B cell (primary cell): Measurements from ENCODE around the gene OR52N4. TPM values are rescaled to one million over a fixed set of nuclear protein-coding genes. Genes with fewer than 3 reads are reported as not detected.

Experiments used
- ATAC-seq: fragments of 200-7000 bp; cut with Tn5 transposase; one replicate; pipeline ENCODE4 v1.10.0; 2021; ENCODE audit warnings: low read depth, mild to moderate bottlenecking, moderate number of reproducible peaks, moderate library complexity
- CTCF ChIA-PET: fragments of 350-600 bp; sonication (Branson Sonifier 250); formaldehyde crosslinking; loops from one replicate; lab custom pipeline; 2021; ENCODE audit warnings: antibody characterized with exemption, inconsistent platforms; lab: Charles Lee
- POLR2A ChIA-PET: fragments of 350-600 bp; sonication (Branson Sonifier 250); formaldehyde crosslinking; loops from one replicate; lab custom pipeline; 2021; ENCODE audit warnings: antibody characterized with exemption; lab: Charles Lee
- DNase-seq: peaks from one replicate; pipeline ENCODE4 v3.0.0; 2013
- H2AFZ ChIP-seq: 2 replicates; pipeline ENCODE4 v1.6.1; 2012; ENCODE audit warnings: mild to moderate bottlenecking, low read depth, low read length; ENCODE audit not compliant: insufficient read depth, poor library complexity, severe bottlenecking
- H3K27ac ChIP-seq, 2 donors: 1 replicate in 1 of 2; 2 replicates in 1 of 2; pipeline ENCODE4 v1.5.1; 2012 to 2013; ENCODE audit warnings: low read length in 2 of 2, mild to moderate bottlenecking in 2 of 2, moderate library complexity in 1 of 2
- H3K27me3 ChIP-seq, 4 experiments: fragments of 200-600 bp in 1 of 4; sonication (generic) in 1 of 4; replicated peaks in 1 of 4; 1 replicate in 2 of 4; 2 replicates in 2 of 4; pipeline versions ENCODE4 v1.6.1 to v1.7.0; 2013 to 2016; ENCODE audit warnings: low read length in 3 of 4, mild to moderate bottlenecking in 2 of 4, mixed read lengths in 1 of 4, moderate library complexity in 1 of 4; ENCODE audit not compliant: insufficient read depth in 4 of 4, control insufficient read depth in 3 of 4; ENCODE audit errors: control extremely low read depth in 1 of 4
- H3K36me3 ChIP-seq, 2 experiments: replicated peaks in 1 of 2; 1 replicate in 1 of 2; 2 replicates in 1 of 2; pipeline versions ENCODE4 v1.6.1 to v1.7.1; 2013; ENCODE audit warnings: low read length in 1 of 2; ENCODE audit not compliant: insufficient read depth in 2 of 2, control insufficient read depth in 1 of 2; ENCODE audit errors: control extremely low read depth in 1 of 2, extremely low read depth in 1 of 2
- H3K4me1 ChIP-seq, 2 donors: fragments of 200-600 bp in 1 of 2; sonication (generic) in 1 of 2; 1 replicate in 1 of 2; 2 replicates in 1 of 2; pipeline versions ENCODE4 v1.5.1 to v1.6.1; 2013 to 2017; ENCODE audit warnings: low read length in 2 of 2; ENCODE audit not compliant: control insufficient read depth in 2 of 2, insufficient read depth in 2 of 2
- H3K4me2 ChIP-seq: replicated peaks from 2 replicates; pipeline ENCODE3; 2012; ENCODE audit warnings: mild to moderate bottlenecking, low read depth, low read length; ENCODE audit not compliant: poor library complexity, severe bottlenecking
- H3K4me3 ChIP-seq, 5 experiments: fragments of 200-600 bp in 1 of 5; sonication (generic) in 1 of 5; 1 replicate in 3 of 5; 2 replicates in 2 of 5; pipeline versions ENCODE4 v1.5.1 to v1.7.0; 2011 to 2016; ENCODE audit warnings: low read length in 4 of 5, mild to moderate bottlenecking in 4 of 5, low read depth in 2 of 5, control low read depth in 1 of 5, moderate library complexity in 1 of 5; ENCODE audit not compliant: insufficient read depth in 1 of 5; ENCODE audit errors: control extremely low read depth in 1 of 5, extremely low read depth in 1 of 5
- H3K79me2 ChIP-seq: fragments of 200-600 bp; sonication (generic); one replicate; pipeline ENCODE4 v1.6.0; 2016; ENCODE audit warnings: low read length; ENCODE audit not compliant: control insufficient read depth, insufficient read depth
- H3K9ac ChIP-seq: fragments of 200-600 bp; sonication (generic); 2 replicates; pipeline ENCODE4 v1.6.1; 2017; ENCODE audit warnings: mild to moderate bottlenecking, low read length, moderate library complexity
- H3K9me3 ChIP-seq, 3 donors: one replicate each; pipeline versions ENCODE4 v1.6.1 to v1.7.1; 2013; ENCODE audit warnings: low read length in 2 of 3; ENCODE audit not compliant: control insufficient read depth in 2 of 3, insufficient read depth in 1 of 3; ENCODE audit errors: control extremely low read depth in 1 of 3
- H4K20me1 ChIP-seq: 2 replicates; pipeline ENCODE4 v1.6.0; 2012; ENCODE audit warnings: mild to moderate bottlenecking, low read length; ENCODE audit not compliant: insufficient read depth, control insufficient read depth, poor library complexity, severe bottlenecking
- H3K27ac Mint-ChIP-seq: one replicate; pipeline ENCODE4 v1.8.0; 2021; ENCODE audit warnings: mixed read lengths
- H3K27me3 Mint-ChIP-seq: one replicate; pipeline ENCODE4 v1.8.0; 2021; ENCODE audit warnings: mixed read lengths
- H3K4me1 Mint-ChIP-seq: one replicate; pipeline ENCODE4 v1.8.0; 2021; ENCODE audit warnings: mixed read lengths
- H3K4me3 Mint-ChIP-seq: one replicate; pipeline ENCODE4 v1.8.0; 2021; ENCODE audit warnings: mixed read lengths
- H3K9me3 Mint-ChIP-seq: one replicate; pipeline ENCODE4 v1.8.0; 2022; ENCODE audit warnings: mixed read lengths; ENCODE audit not compliant: insufficient read depth
- CTCF ChIP-seq: fragments of 200-600 bp; IDR thresholded peaks from one replicate; pipeline ENCODE4 v1.8.0; 2022; ENCODE audit warnings: antibody characterized with exemption, mild to moderate bottlenecking
- EZH2 ChIP-seq: IDR thresholded peaks from 2 replicates; pipeline ENCODE4 v1.6.1; 2012; ENCODE audit warnings: borderline replicate concordance, low read depth, mild to moderate bottlenecking, moderate library complexity, low read length; ENCODE audit not compliant: insufficient read depth, poor library complexity, severe bottlenecking
- WGBS: methylation state at CpG from one replicate; pipeline ENCODE4 v1.1.5; 2013; ENCODE audit warnings: missing lambda C conversion rate; ENCODE audit not compliant: insufficient coverage; 5-methylcytosine and 5-hydroxymethylcytosine counted together
- intact Hi-C: fragments of 100-400 bp; cut with micrococcal nuclease; formaldehyde crosslinking; loops from one replicate; pipeline ENCODE4 v1.10.0; 2022
- polyA plus RNA-seq: library from polyadenylated mRNA; depleted of rRNA; stranded (reverse); fragments of >200 nt; gene quantifications from 2 replicates; pipeline ENCODE4 v1.2.3, GENCODE V29; 2012
- total RNA-seq, 2 donors: library from RNA; stranded (reverse); fragments of 120-200 nt in 1 of 2; gene quantifications; 1 replicate in 1 of 2; 2 replicates in 1 of 2; pipeline versions ENCODE4 v1.2.3 to v1.2.4, GENCODE V29; 2013 to 2022

The OR52N4 gene
- total and polyA plus RNA-seq, 2 donors (not counting 1 experiment from before 2014, with no cell fraction given) = 2.1 to 10.3 TPM

GRCh38 chr11:5783255-5783654, 29.2 kb downstream of the OR52N4 start, which contains the start of gene OR52N5:
Gene OR52N5, minus strand, starts transcription at chr11:5783355. Its CDS starts 4,721 bp downstream, at chr11:5778634.
- Histone ChIP-seq H3K79me2 (no peaks in the 10 kb centered on the region), H3K27ac (no peak within 1 kb of the TSS), H3K9me3 (no peaks in the 10 kb centered on the region), H3K9ac (no peak within 1 kb of the TSS), H2AFZ (no peak within 1 kb of the TSS), H4K20me1 (no peaks in the 10 kb centered on the region), H3K4me2 (no peak within 1 kb of the TSS), H3K27me3 (no peaks in the 10 kb centered on the region), H3K4me1 (no peaks in the 10 kb centered on the region), H3K4me3 (no peak within 1 kb of the TSS), H3K36me3 (no peaks in the 10 kb centered on the region)
- CTCF ChIA-PET = no interaction called here
- Mint-ChIP-seq H3K27ac (no peak within 1 kb of the TSS), H3K9me3 (no peaks in the 10 kb centered on the region), H3K27me3 (peaks cover 4% of the 10 kb centered on the region), H3K4me1 (no peaks in the 10 kb centered on the region), H3K4me3 (no peak within 1 kb of the TSS)
- WGBS = 46% methylated on average over 3 of the region's 4 CpGs
- ATAC-seq (no peak), DNase-seq (no peak)
- POLR2A ChIA-PET = no interaction called here
- intact Hi-C loops = no loop called here
- TF ChIP-seq CTCF (no peak), EZH2 (no peak)

GRCh38 chr11:5791165-5791564, 37.1 kb downstream of the OR52N4 start, which contains the start of gene OR52N1:
Gene OR52N1, minus strand, starts transcription at chr11:5791265. Its CDS starts 2,449 bp downstream, at chr11:5788816.
- CTCF ChIA-PET = no interaction called here
- Histone ChIP-seq H3K4me3 (no peak within 1 kb of the TSS), H3K9me3 (no peaks in the 10 kb centered on the region), H2AFZ (no peak within 1 kb of the TSS), H3K4me1 (no peaks in the 10 kb centered on the region), H3K27ac (no peak within 1 kb of the TSS), H3K79me2 (no peaks in the 10 kb centered on the region), H4K20me1 (no peaks in the 10 kb centered on the region), H3K36me3 (no peaks in the 10 kb centered on the region), H3K9ac (no peak within 1 kb of the TSS), H3K27me3 (peaks cover 0 to 2% (median 0%) of the 10 kb centered on the region in 4 experiments), H3K4me2 (no peak within 1 kb of the TSS)
- POLR2A ChIA-PET = no interaction called here
- WGBS = 93% methylated on average over 3 of the region's 3 CpGs
- H3K9me3 Mint-ChIP-seq = no peaks in the 10 kb centered on the region
- intact Hi-C loops = no loop called here
- DNase-seq = no peak
- TF ChIP-seq EZH2 = no peak
- no peak for TF ChIP-seq CTCF
- no peak within 1 kb of the TSS for H3K4me3 Mint-ChIP-seq
- no peaks in the 10 kb centered on the region for H3K4me1 Mint-ChIP-seq
- peaks cover 18% of the 10 kb centered on the region for H3K27me3 Mint-ChIP-seq
- no peak within 1 kb of the TSS for H3K27ac Mint-ChIP-seq
- ATAC-seq = no peak
